KBM-7 (cell line): ENCODE data around the gene TTC13.
A peak's percentile ranks its signal among the peaks of the same experiment; 100 is the strongest.

Experiments
- DNase-seq: peaks from one replicate; pipeline ENCODE4 v3.0.0-alpha.2; 2015
- in situ Hi-C: fragments of 300-500 bp; cut with MboI; formaldehyde crosslinking; loops from 2 replicates; pipeline ENCODE4 v1.14.3; 2020; ENCODE audit warnings: low sequenced_read_pairs, low pct_unique_long_range_greater_than_20kb, mixed read lengths

Gene TTC13

GRCh38 chr1:230892018-230892491 lies 86.6 kb downstream of the TTC13 start:
- DNase-seq, result no peak
- in situ Hi-C loops, result no loop called here

GRCh38 chr1:230891413-230891812 lies 87.2 kb downstream of the TTC13 start:
- in situ Hi-C loops, result no loop called here
- no peak for DNase-seq

GRCh38 chr1:230884646-230885045 lies 94.0 kb downstream of the TTC13 start:
- in situ Hi-C loops, result no loop called here
- DNase-seq, result no peak

GRCh38 chr1:230883967-230884366 lies 94.7 kb downstream of the TTC13 start:
- DNase-seq, result no peak
- in situ Hi-C loops, result no loop called here

GRCh38 chr1:230879778-230880177 lies 98.9 kb downstream of the TTC13 start:
- no peak for DNase-seq
- in situ Hi-C loops, result no loop called here

GRCh38 chr1:230878591-230878990 lies 100.1 kb downstream of the TTC13 start:
- DNase-seq, result no peak
- in situ Hi-C loops, result no loop called here

- in situ Hi-C loops, result no loop called here
Measured at GRCh38 chr1:230877924-230878590, 100.6 kb downstream of the TTC13 start.

GRCh38 chr1:230877146-230877923 lies 101.3 kb downstream of the TTC13 start:
- in situ Hi-C loops, result no loop called here
- DNase-seq, result no peak

More at GRCh38 chr1:230877924-230878590, 100.6 kb downstream of the TTC13 start:
- no peak for DNase-seq

- DNase-seq, result no peak
- in situ Hi-C loops, result no loop called here
Measured at GRCh38 chr1:230876660-230877059, 102.0 kb downstream of the TTC13 start.

GRCh38 chr1:230875370-230875769 lies 103.3 kb downstream of the TTC13 start:
- in situ Hi-C loops, result no loop called here
- no peak for DNase-seq

- in situ Hi-C loops, result no loop called here
Measured at GRCh38 chr1:230870916-230871315, 107.7 kb downstream of the TTC13 start.

GRCh38 chr1:230869500-230869899 lies 109.2 kb downstream of the TTC13 start:
- in situ Hi-C loops, result no loop called here
- no peak for DNase-seq

More at GRCh38 chr1:230870916-230871315, 107.7 kb downstream of the TTC13 start:
- no peak for DNase-seq

- peak; percentile 40 for DNase-seq
- in situ Hi-C loops, result no loop called here
Measured at GRCh38 chr1:230868736-230869385, 109.8 kb downstream of the TTC13 start.

GRCh38 chr1:230867903-230868735 lies 110.5 kb downstream of the TTC13 start, which contains the start of gene C1orf198:
Gene C1orf198, minus strand, starts transcription at chr1:230868521. Its CDS starts 9 bp downstream, at chr1:230868512.
- DNase-seq, result peak; percentile 55
- in situ Hi-C loops, result no loop called here

- DNase-seq, result peak; percentile 19
Measured at GRCh38 chr1:230867101-230867902, 111.4 kb downstream of the TTC13 start.

GRCh38 chr1:230866171-230867070 lies 112.2 kb downstream of the TTC13 start:
- DNase-seq, result no peak
- in situ Hi-C loops, result no loop called here

More at GRCh38 chr1:230867101-230867902, 111.4 kb downstream of the TTC13 start:
- in situ Hi-C loops, result no loop called here

- no peak for DNase-seq
- in situ Hi-C loops, result no loop called here
Measured at GRCh38 chr1:230865062-230865817, 113.4 kb downstream of the TTC13 start.
